Embryonic facial prominence (tissue), 1 donor: Measurements from ENCODE around the gene SLIT3.
"Not testable (repeated sequence)": the region's sequence is repeated elsewhere in the genome, so short reads cannot be mapped to it uniquely, and the experiment has no call there.

ENCODE experiments used
- DNase-seq: peaks from one replicate; pipeline ENCODE4 v3.0.0-alpha.2; 2016; ENCODE audit errors: extremely low spot score

Gene SLIT3

GRCh38 chr5:168771678-168772077, 529.3 kb downstream of the SLIT3 start:
- no peak for DNase-seq

- DNase-seq, result no peak
These were observed 529.9 kb downstream of the SLIT3 start for GRCh38 chr5:168770996-168771395.

- no peak for DNase-seq
These were observed 530.9 kb downstream of the SLIT3 start for GRCh38 chr5:168770036-168770498.

- DNase-seq, result no peak
These were observed 532.8 kb downstream of the SLIT3 start for GRCh38 chr5:168768172-168768571.

- no peak for DNase-seq
These were observed 534.6 kb downstream of the SLIT3 start for GRCh38 chr5:168766426-168766700.

GRCh38 chr5:168765551-168766425, 535.2 kb downstream of the SLIT3 start:
- no peak for DNase-seq

- DNase-seq, result no peak
These were observed 535.8 kb downstream of the SLIT3 start for GRCh38 chr5:168765086-168765550.

- DNase-seq, result no peak
These were observed 544.2 kb downstream of the SLIT3 start for GRCh38 chr5:168756453-168757391.

GRCh38 chr5:168755548-168756093, 545.3 kb downstream of the SLIT3 start:
- no peak for DNase-seq

GRCh38 chr5:168753691-168754254, 547.2 kb downstream of the SLIT3 start:
- DNase-seq, result no peak

- no peak for DNase-seq
These were observed 548.3 kb downstream of the SLIT3 start for GRCh38 chr5:168752416-168753190.

- DNase-seq, result no peak
These were observed 548.9 kb downstream of the SLIT3 start for GRCh38 chr5:168752012-168752411.

- DNase-seq, result no peak
These were observed 550.0 kb downstream of the SLIT3 start for GRCh38 chr5:168750926-168751325.

- no peak for DNase-seq
These were observed 551.4 kb downstream of the SLIT3 start for GRCh38 chr5:168749391-168750100.

- DNase-seq, result no peak
These were observed 552.8 kb downstream of the SLIT3 start for GRCh38 chr5:168747987-168748777.

GRCh38 chr5:168746893-168747640, 553.9 kb downstream of the SLIT3 start:
- no peak for DNase-seq

- DNase-seq, result not testable (repeated sequence)
These were observed 554.6 kb downstream of the SLIT3 start for GRCh38 chr5:168746126-168746892.

- no peak for DNase-seq
These were observed 557.3 kb downstream of the SLIT3 start for GRCh38 chr5:168743617-168744016.
